Dermis lymphatic vessel endothelial cell (primary cell): ENCODE measurements around the gene IER3. TPM values are rescaled to one million over a fixed set of nuclear protein-coding genes. Genes with fewer than 3 reads are reported as not detected.

Experiments used
- total RNA-seq: library from RNA; depleted of rRNA; stranded (reverse); fragments of >200 nt; gene quantifications from 2 replicates; pipeline ENCODE4 v1.2.1, GENCODE V29; 2014

Gene IER3, protein sequence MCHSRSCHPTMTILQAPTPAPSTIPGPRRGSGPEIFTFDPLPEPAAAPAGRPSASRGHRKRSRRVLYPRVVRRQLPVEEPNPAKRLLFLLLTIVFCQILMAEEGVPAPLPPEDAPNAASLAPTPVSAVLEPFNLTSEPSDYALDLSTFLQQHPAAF
- 39.7 and 82.2 TPM in 2 replicates for total RNA-seq

DNA sequence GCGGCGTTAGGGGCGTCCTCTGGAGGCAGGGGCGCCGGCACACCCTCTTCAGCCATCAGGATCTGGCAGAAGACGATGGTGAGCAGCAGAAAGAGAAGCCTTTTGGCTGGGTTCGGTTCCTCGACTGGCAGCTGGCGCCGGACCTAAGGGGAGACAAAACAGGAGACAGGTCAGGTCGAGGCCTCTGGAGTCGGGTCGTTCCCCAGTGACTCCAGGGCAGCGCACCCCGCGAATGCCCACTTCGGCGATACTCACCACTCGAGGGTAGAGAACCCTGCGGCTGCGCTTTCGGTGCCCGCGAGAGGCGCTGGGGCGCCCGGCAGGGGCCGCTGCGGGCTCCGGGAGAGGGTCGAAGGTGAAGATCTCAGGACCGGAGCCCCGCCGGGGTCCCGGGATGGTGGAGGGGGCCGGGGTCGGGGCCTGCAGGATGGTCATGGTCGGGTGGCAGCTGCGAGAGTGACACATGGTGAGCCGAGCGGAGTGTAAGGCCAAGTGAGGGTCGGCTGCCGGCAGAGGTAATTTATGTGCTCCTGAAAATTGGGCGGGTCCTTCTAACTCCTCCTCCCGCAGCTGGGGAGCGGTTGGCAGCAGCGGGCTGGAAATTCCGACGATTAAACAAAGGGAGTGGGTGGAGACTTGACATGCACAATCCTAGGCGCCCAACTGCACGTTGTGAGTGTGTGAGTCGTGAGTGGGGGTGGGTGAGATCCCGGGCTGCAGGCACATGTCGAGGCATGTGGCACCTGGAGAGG is at the start of gene IER3:
TSS of gene IER3 (minus strand) at position 494 of the 752 bp plus-strand sequence. CDS start at position 465, 29 bp downstream.

DNA sequence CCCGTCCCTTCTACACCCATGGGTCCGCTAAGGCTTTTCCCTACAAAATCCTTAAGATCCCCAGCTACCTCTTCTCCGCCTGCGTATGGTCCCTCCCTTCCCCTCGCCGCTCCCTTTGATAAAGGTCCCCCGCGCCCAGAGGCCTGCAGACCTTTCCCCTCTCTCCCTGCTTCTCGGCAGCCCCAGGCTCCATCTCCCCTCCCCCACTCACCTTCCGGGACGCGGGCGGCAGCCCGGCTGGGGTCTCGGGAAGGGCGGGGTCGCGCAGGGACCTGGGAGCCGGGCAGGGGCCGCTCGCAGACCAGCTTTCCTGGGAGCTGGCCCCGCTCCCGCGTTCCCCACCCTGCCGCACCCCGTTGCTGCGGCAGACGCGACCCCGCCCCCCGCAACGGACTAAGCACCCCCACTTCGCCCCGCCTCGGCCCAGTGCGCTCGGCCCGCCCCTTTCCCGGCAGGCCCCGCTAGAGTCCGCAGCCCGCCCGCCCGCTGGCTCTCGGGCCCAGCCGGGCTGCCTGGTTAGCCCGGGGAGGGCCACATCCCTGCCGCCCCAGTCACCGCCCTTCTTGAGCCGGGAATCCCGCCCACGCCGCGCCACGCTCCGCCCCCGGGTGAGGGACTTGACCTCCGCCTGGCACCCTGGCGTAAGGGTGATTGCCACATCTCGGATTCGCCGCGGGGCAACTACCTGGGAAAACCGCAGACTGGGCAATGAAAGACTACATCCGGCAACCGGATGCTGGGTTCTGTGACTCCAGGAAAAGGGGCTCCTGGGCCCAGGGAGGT is 1.8 kb downstream of the IER3 start, which contains the start of gene FLOT1:
TSS of gene FLOT1 (minus strand) at position 372 of the 783 bp plus-strand sequence. CDS start 498 bp downstream, outside the sequence.

DNA sequence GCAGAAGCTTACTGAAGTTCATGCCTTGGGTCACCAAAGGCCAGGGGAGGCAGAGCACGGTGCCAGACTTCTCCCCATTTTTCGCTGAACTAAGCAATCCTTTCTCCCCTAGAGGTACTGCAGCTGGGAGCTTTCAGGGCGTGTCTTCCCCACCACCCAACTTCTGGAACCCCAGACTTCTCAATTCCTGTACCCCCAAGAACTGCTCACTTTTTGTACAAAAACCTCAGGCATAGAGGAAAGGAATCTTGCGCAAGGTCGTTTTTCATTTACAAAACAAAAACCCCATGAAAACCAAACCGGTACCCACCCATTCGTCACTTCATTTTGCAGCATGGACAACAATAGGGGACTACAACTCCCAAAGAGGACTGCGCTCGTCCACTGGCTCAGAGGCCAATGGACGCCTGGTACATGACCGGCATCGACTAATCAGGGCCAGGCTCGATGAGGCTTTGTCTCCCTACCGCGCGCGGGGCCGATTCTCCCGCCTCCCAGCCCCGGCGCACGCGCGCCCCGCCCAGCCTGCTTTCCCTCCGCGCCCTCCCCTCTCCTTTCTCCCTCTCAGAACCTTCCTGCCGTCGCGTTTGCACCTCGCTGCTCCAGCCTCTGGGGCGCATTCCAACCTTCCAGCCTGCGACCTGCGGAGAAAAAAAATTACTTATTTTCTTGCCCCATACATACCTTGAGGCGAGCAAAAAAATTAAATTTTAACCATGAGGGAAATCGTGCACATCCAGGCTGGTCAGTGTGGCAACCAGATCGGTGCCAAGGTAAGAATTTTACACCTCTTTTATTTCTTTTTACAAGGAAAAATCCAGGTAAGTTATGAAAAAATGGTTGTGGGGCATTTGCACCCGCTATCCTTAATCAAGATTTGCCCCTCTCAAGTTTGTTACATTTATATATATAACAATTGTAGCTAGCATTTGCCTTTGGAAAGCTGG is 24.3 kb downstream of the IER3 start, which contains the start of gene TUBB:
TSS of gene TUBB (plus strand) at position 562 of the 947 bp plus-strand sequence. CDS start at position 717, 155 bp downstream.

DNA sequence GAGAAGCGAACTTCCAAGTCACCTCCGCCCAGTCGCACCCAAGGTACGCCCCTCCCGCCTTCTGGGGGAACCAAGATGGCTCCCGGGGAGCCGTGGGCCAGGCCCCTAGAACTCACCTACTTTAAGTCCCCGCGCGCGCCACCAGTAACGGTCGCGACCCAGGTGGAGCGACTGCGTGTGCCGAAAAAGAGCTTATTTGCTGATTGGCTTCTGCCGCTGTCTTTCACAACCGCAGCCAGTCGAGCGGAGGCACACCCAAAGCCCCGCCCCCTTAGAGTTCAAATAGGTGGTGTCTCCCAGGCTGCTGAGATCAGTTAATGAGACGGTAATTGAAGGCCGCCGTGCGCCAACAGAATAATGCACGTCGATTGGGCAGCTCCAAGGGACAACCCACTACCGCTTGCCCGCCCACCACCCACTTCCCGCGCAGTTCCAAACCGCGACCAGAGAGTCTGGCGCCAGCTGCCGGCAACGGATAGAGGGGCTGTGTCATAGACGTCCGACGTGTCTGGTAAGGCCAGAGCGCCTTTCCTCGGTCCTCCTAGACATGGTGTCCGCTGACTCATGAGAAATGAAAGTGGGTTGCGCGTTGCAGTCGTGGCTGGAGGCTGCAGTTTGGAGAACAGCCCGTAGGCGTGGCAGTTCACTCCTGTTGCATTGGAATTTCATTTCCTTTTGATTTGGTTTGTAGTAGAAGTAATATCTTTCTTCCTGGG is 27.1 kb downstream of the IER3 start, which contains the start of gene MDC1:
TSS of gene MDC1 (minus strand) at position 153 of the 716 bp plus-strand sequence. CDS start 2,106 bp downstream, outside the sequence.

Other genes with a start within 250 kb of the IER3 start
- 54.1 and 72.4 TPM in 2 replicates for gene GNL1, start 188.1 kb downstream of the IER3 start, total RNA-seq
- 2.6 and 3.4 TPM in 2 replicates for gene PRR3, start 187.3 kb downstream of the IER3 start, total RNA-seq
- gene ABCF1, start 173.1 kb downstream of the IER3 start, total RNA-seq = 34.6 and 40.5 TPM in 2 replicates
- gene PPP1R10, start 127.3 kb downstream of the IER3 start, total RNA-seq = 12.8 and 13.3 TPM in 2 replicates
- 50.3 and 70.6 TPM in 2 replicates for gene MRPS18B, start 126.7 kb downstream of the IER3 start, total RNA-seq
- gene ATAT1, start 117.7 kb downstream of the IER3 start, total RNA-seq = 4.0 and 4.6 TPM in 2 replicates
- gene C6orf136, start 97.4 kb downstream of the IER3 start, total RNA-seq = 2.2 and 3.6 TPM in 2 replicates
- gene DHX16, start 71.5 kb downstream of the IER3 start, total RNA-seq = 29.4 and 32.2 TPM in 2 replicates
- gene PPP1R18, start 57.9 kb downstream of the IER3 start, total RNA-seq = 21.8 and 34.0 TPM in 2 replicates
- 0.86 and 0.98 TPM in 2 replicates for gene NRM, start 53.6 kb downstream of the IER3 start, total RNA-seq
- 4.8 and 5.3 TPM in 2 replicates for gene MDC1, start 27.3 kb downstream of the IER3 start, total RNA-seq
- gene TUBB, start 24.2 kb downstream of the IER3 start, total RNA-seq = 208 and 236 TPM in 2 replicates
- gene FLOT1, start 1.9 kb downstream of the IER3 start, total RNA-seq = 71.3 and 91.2 TPM in 2 replicates
- gene DDR1, start 140.0 kb upstream of the IER3 start, total RNA-seq = 4.8 and 5.7 TPM in 2 replicates
- gene GTF2H4, start 163.7 kb upstream of the IER3 start, total RNA-seq = 10.4 and 12.7 TPM in 2 replicates
- gene VARS2, start 169.7 kb upstream of the IER3 start, total RNA-seq = 9.6 and 11.0 TPM in 2 replicates
- gene SFTA2, start 187.6 kb upstream of the IER3 start, total RNA-seq = not detected in 2 replicates
- gene MUCL3, start 196.4 kb upstream of the IER3 start, total RNA-seq = not detected in 2 replicates
- not detected in 2 replicates for gene MUC21, start 239.2 kb upstream of the IER3 start, total RNA-seq